GM19193 (cell line): ENCODE data around the gene PCSK5.

Experiments used
- POLR2A ChIP-seq: IDR thresholded peaks from 4 replicates; pipeline ENCODE4 v1.6.1; 2011; ENCODE audit not compliant: insufficient read depth, insufficient read length; ENCODE audit errors: extremely low read depth

Gene PCSK5

GRCh38 chr9:75890472-75891276 is at the start of gene PCSK5:
Gene PCSK5 (plus strand): TSS chr9:75890673. CDS start chr9:75891182, 509 bp downstream.
- no peak for TF ChIP-seq POLR2A

GRCh38 chr9:75844321-75844720 is 46.2 kb upstream of the PCSK5 start:
- TF ChIP-seq POLR2A = no peak

- no peak for TF ChIP-seq POLR2A
These were observed 44.7 kb upstream of the PCSK5 start for GRCh38 chr9:75845806-75846205.

- no peak for TF ChIP-seq POLR2A
These were observed 43.4 kb upstream of the PCSK5 start for GRCh38 chr9:75847085-75847484.

- TF ChIP-seq POLR2A = no peak
These were observed 39.8 kb upstream of the PCSK5 start for GRCh38 chr9:75850459-75851200.

- TF ChIP-seq POLR2A = no peak
These were observed 38.6 kb upstream of the PCSK5 start for GRCh38 chr9:75851917-75852316.

GRCh38 chr9:75852746-75853145 is 37.7 kb upstream of the PCSK5 start:
- TF ChIP-seq POLR2A = no peak

- TF ChIP-seq POLR2A = no peak
These were observed 35.0 kb upstream of the PCSK5 start for GRCh38 chr9:75855509-75855908.

GRCh38 chr9:75858497-75859092 is 31.9 kb upstream of the PCSK5 start:
- TF ChIP-seq POLR2A = no peak

GRCh38 chr9:75864266-75864665 is 26.2 kb upstream of the PCSK5 start:
- TF ChIP-seq POLR2A = no peak

- TF ChIP-seq POLR2A = no peak
These were observed 24.1 kb upstream of the PCSK5 start for GRCh38 chr9:75866273-75866871.

- no peak for TF ChIP-seq POLR2A
These were observed 21.2 kb upstream of the PCSK5 start for GRCh38 chr9:75869236-75869635.

- TF ChIP-seq POLR2A = no peak
These were observed 20.0 kb upstream of the PCSK5 start for GRCh38 chr9:75870450-75870849.

- no peak for TF ChIP-seq POLR2A
These were observed 18.8 kb upstream of the PCSK5 start for GRCh38 chr9:75871624-75872023.

GRCh38 chr9:75873712-75874111 is 16.8 kb upstream of the PCSK5 start:
- no peak for TF ChIP-seq POLR2A
